Progenitor cell of endocrine pancreas (in vitro differentiated cells): ENCODE results near the gene RERE. TPM values are rescaled to one million over a fixed set of nuclear protein-coding genes. Genes with fewer than 3 reads are reported as not detected.
A peak's percentile ranks its signal among the peaks of the same experiment; 100 is the strongest.

Experiments used
- DNase-seq: peaks from one replicate; pipeline ENCODE4 v3.0.0; 2021; ENCODE audit warnings: low spot score; ENCODE audit not compliant: unreplicated experiment
- H3K27ac Mint-ChIP-seq: 2 replicates; pipeline ENCODE4 v1.8.0; 2021; ENCODE audit warnings: mild to moderate bottlenecking, moderate library complexity, mixed read lengths
- H3K27me3 Mint-ChIP-seq: 2 replicates; pipeline ENCODE4 v1.8.0; 2021; ENCODE audit warnings: mixed read lengths
- H3K36me3 Mint-ChIP-seq: 2 replicates; pipeline ENCODE4 v1.8.0; 2022; ENCODE audit warnings: mixed read lengths; ENCODE audit not compliant: insufficient read depth
- H3K4me1 Mint-ChIP-seq: 2 replicates; pipeline ENCODE4 v1.8.0; 2021; ENCODE audit warnings: low read depth, mixed read lengths
- H3K4me3 Mint-ChIP-seq: 2 replicates; pipeline ENCODE4 v1.8.0; 2021; ENCODE audit warnings: low read depth, mild to moderate bottlenecking, moderate library complexity, mixed read lengths
- H3K9me3 Mint-ChIP-seq: 2 replicates; pipeline ENCODE4 v1.8.0; 2021; ENCODE audit warnings: low read depth, mixed read lengths
- total RNA-seq: library from RNA; stranded (reverse); gene quantifications from 2 replicates; pipeline ENCODE4 v1.2.1, GENCODE V29; 2021
- TF ChIP-seq, protein P1 (sequence below): fragments of 200-600 bp; sonication (generic); IDR thresholded peaks from one replicate; pipeline ENCODE4 v1.5.0; 2021; ENCODE audit warnings: antibody characterized with exemption, mild to moderate bottlenecking; ENCODE audit not compliant: unreplicated experiment

The RERE gene
- total RNA-seq, 1 donor from 2014 or later: 329 TPM

DNA sequence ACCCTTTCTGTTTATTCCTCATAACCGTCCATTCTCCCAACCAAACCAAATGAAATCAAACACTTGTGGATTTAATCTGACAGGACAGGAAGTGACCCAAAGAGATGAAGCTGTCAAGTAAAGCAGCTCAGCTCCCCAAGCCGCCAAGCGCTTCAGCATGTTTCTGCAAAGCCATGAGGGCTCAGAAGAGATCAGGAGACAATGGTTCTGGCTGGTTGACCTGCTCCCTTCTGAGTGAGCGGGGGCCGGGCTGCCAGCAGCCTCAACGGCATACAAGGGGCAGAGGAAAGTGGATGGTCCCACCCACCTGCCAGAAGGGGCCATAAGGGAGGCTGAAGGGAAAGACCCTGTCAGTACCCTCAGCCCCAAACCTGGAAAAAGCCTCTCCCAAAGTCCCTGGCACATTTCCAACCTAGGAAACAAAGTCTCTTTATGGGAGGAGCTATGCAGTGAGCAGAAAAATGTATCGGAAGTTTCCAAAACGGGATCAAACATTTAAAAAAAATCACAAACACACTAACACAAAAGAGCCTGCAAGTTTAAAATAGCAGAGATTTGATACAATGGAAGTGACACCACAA lies 454.2 kb downstream of the RERE start:
- no peak for DNase-seq
- TF ChIP-seq, protein P1, sequence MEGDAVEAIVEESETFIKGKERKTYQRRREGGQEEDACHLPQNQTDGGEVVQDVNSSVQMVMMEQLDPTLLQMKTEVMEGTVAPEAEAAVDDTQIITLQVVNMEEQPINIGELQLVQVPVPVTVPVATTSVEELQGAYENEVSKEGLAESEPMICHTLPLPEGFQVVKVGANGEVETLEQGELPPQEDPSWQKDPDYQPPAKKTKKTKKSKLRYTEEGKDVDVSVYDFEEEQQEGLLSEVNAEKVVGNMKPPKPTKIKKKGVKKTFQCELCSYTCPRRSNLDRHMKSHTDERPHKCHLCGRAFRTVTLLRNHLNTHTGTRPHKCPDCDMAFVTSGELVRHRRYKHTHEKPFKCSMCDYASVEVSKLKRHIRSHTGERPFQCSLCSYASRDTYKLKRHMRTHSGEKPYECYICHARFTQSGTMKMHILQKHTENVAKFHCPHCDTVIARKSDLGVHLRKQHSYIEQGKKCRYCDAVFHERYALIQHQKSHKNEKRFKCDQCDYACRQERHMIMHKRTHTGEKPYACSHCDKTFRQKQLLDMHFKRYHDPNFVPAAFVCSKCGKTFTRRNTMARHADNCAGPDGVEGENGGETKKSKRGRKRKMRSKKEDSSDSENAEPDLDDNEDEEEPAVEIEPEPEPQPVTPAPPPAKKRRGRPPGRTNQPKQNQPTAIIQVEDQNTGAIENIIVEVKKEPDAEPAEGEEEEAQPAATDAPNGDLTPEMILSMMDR: no peak
- H3K27me3 Mint-ChIP-seq: no peaks in the 10 kb centered on the region
- peaks cover 22% of the 10 kb centered on the region for H3K36me3 Mint-ChIP-seq
- peaks cover 21% of the 10 kb centered on the region for H3K4me1 Mint-ChIP-seq
- peak overlapping the region; percentile 74 for H3K27ac Mint-ChIP-seq
- H3K4me3 Mint-ChIP-seq: no peak overlapping the region
- no peaks in the 10 kb centered on the region for H3K9me3 Mint-ChIP-seq

DNA sequence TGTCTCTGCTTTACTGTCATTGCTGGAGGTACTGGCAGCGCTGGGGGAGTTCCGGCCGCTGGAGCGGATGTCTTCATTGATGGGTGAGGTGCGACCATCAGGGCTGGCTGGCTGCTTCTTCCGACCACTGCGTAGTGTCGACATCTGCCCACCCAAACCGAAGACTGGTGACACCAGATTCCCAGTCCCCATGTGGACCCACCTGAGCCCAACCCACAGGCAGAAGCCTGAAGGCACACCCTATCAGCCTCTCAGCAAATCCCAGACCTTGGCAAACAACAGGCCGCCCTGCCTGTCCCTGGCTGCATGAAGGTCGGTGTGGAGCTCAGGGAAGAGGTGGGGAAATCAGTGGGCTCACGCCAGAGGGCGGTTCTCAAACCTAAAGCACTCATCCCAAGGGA lies 454.7 kb downstream of the RERE start:
- Mint-ChIP-seq H3K4me3 (no peak overlapping the region), H3K9me3 (no peaks in the 10 kb centered on the region), H3K27me3 (no peaks in the 10 kb centered on the region), H3K27ac (peak overlapping the region; percentile 67), H3K36me3 (peaks cover 27% of the 10 kb centered on the region), H3K4me1 (peaks cover 15% of the 10 kb centered on the region)
- TF ChIP-seq, protein P1: no peak
- no peak for DNase-seq

DNA sequence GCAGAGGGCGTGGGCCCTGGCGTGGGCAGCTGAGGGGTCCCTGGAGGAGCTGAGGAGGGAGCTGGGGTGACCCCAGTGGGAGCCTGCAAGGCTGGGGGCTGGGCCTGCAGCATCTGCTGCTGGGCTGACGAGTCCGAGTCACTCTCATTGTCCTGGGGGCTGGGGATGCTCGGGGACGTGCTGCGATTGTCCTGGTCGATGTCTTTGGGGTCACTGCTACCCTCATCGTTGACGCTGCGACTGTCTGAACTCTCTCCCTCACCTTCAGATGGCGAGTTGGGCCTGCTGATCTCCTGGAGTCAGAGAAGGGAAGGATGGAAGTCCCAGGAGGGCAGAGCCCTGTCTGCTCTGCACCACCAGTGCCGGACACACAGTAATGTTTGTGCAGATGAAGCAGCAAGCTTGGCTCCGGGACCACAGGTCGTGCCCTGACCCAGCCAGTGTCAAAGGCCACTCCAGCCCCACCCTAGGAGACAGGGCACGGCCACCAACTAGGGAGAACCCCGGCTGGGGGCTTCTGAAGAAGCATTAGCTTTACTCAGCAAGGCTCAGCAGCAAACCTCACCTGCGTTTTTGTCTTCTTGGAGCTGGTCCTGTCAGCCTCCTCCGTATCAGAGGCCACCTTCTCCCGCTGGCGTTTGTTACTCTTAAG lies 456.1 kb downstream of the RERE start:
- peaks cover 4% of the 10 kb centered on the region for H3K4me1 Mint-ChIP-seq
- TF ChIP-seq, protein P1: no peak
- H3K27ac Mint-ChIP-seq: peak overlapping the region; percentile 37
- no peak for DNase-seq
- no peaks in the 10 kb centered on the region for H3K27me3 Mint-ChIP-seq
- H3K36me3 Mint-ChIP-seq: peaks cover 30% of the 10 kb centered on the region
- H3K9me3 Mint-ChIP-seq: no peaks in the 10 kb centered on the region
- no peak overlapping the region for H3K4me3 Mint-ChIP-seq

DNA sequence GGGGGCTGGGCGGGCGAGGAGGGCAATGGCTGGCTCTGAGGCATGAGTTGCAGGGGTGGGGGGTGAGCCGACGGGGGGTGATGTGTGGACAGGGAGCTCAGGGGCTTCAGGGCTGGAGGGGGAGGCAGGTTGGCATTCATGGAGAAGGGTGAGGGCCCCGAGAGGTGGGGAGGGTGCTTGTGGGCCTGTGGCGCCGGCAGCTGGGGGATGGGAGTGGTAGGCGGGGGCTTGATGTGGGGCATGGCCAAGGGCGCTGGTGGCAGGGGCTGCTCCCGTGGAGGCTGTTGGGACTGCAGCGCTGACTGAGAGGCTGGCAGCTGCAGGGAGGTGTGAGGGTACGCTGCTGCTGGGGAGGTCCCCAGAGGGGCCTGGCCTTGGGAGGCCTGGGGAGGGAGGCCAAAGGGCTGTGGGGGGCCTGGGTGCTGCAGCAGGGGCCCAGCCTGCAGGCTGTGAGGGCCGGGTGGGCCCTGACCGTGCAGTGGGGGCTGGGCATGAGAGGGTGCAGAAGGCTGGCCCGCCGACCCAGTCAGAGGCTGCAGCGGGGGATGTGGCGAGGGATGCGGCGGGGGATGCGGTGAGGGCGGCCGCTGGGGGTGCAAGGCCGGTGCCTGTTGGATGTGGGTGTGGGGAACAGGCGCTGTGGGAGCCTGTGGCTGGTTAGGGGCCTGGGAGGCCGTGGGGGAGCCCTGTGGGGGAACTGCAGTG lies 456.8 kb downstream of the RERE start:
- TF ChIP-seq, protein P1: no peak

DNA sequence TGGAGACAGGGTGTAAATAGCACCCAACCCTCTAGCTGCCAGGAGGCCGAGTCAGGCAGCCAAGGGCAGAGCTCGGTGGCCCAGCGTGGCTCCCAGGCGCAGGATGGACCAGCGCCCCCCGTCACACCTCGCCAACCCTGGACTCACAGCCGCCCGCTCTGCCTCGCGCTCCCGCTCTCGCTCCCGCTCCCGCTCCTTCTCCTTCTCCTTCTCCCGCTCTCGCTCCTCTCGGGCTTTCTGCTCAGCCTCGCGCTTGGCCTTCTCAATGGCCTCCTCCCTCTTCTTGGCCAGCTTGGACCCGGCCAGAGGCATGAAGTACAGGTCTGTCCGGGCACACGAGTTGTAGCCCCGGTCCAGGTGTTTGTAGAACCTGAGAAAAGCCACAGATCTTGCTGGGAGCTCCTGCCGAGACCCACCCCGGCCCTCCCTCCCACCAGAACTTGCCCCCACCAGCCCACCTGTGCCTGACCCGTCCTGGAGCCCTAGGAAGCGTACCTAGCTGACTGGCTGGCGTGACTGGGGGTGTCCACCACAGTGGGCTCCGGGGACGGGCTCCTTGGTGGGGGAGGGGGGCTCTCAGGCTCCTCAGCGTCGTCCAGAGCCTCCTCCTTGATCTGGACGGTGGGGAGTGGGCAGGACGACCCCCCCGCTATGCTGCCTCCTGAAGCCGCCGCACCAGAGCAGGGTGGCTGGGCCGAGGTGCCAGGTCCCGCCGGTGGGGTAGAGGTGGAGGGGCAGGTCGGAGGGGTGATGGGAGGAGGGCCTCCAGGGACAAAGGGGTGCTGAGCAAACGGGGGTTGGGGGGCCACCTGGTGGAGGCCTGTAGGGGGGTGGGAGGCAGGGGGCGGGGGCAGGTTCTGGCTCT lies 457.6 kb downstream of the RERE start:
- H3K27me3 Mint-ChIP-seq: no peaks in the 10 kb centered on the region
- TF ChIP-seq, protein P1: no peak
- peak overlapping the region; percentile 80 for H3K27ac Mint-ChIP-seq
- DNase-seq: no peak
- no peaks in the 10 kb centered on the region for H3K9me3 Mint-ChIP-seq
- H3K36me3 Mint-ChIP-seq: peaks cover 25% of the 10 kb centered on the region
- peaks cover 2% of the 10 kb centered on the region for H3K4me1 Mint-ChIP-seq
- H3K4me3 Mint-ChIP-seq: no peak overlapping the region

More for the DNA sequence above, 456.8 kb downstream of the RERE start:
- Mint-ChIP-seq H3K36me3 (peaks cover 29% of the 10 kb centered on the region), H3K4me3 (no peak overlapping the region), H3K9me3 (no peaks in the 10 kb centered on the region), H3K4me1 (peaks cover 3% of the 10 kb centered on the region), H3K27me3 (no peaks in the 10 kb centered on the region), H3K27ac (no peak overlapping the region)
- DNase-seq: no peak
